ENCODE data around the gene FANCI. TPM values are rescaled to one million over a fixed set of nuclear protein-coding genes. Genes with fewer than 3 reads are reported as not detected.

The FANCI gene
- total RNA-seq, 1 experiment from 2014 or later: 112 TPM

DNA sequence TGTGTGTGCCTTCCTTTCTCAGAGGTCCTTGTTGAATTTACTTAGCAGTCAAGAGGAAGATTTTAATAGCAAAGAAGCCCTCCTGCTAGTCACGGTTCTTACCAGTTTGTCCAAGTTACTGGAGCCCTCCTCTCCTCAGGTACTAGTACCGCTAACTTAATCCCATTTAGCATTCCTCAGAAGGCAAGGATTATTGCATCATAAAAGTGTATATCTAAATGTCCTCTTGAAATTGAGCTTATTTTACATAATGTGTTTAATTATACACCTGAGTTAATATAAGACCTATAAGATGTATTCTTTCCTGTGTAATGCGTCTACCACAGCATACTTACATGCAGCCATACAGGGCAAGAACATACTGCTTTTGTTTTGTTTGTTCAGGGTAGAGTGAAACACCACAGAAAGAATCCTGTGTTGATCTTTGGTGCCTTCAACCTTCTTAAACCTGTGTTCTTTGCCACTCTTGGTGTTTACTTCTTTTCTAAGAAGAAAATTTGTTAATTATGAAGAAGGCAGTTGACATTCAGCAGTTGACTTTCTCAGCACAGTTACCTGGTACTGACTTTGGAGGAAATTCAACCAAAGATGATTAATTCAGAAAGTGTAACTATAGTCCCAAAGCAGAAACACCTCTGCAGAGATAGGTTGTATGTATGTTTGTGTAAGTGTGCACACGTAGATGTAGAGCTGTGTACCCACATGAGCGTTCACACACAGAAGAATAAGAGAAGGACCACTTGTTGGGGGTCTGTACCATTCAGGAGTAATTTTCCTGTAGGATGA is 57.7 kb downstream of the FANCI start:
- TF ChIP-seq CBX3 (IDR thresholded peaks at IDR 0.05; ENCODE audit: low read depth) (no peak), ELF1 (IDR thresholded peaks at IDR 0.05; ENCODE audit: borderline replicate concordance, low read depth) (no peak), FOSL1 (IDR thresholded peaks at IDR 0.05; ENCODE audit: low read depth) (no peak), CEBPB (IDR thresholded peaks at IDR 0.05; ENCODE audit: low read depth) (no peak), SRF (IDR thresholded peaks at IDR 0.05; ENCODE audit: low read depth) (no peak), RAD21 (IDR thresholded peaks at IDR 0.05; ENCODE audit: low read depth) (no peak), EZH2phosphoT487 (IDR thresholded peaks at IDR 0.05; ENCODE audit: borderline replicate concordance) (no peak), EZH2 (IDR thresholded peaks at IDR 0.05) (no peak), EGR1 (IDR thresholded peaks at IDR 0.05; ENCODE audit: low read depth) (no peak), SP1 (IDR thresholded peaks at IDR 0.05; ENCODE audit: low read depth) (no peak), POLR2A (IDR thresholded peaks at IDR 0.05; ENCODE audit: borderline replicate concordance, extremely low read depth, insufficient read depth, insufficient read length) (no peak)
- TF ChIP-seq, protein P1, sequence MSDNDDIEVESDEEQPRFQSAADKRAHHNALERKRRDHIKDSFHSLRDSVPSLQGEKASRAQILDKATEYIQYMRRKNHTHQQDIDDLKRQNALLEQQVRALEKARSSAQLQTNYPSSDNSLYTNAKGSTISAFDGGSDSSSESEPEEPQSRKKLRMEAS (IDR thresholded peaks at IDR 0.05): no peak
- TF ChIP-seq, protein P2, sequence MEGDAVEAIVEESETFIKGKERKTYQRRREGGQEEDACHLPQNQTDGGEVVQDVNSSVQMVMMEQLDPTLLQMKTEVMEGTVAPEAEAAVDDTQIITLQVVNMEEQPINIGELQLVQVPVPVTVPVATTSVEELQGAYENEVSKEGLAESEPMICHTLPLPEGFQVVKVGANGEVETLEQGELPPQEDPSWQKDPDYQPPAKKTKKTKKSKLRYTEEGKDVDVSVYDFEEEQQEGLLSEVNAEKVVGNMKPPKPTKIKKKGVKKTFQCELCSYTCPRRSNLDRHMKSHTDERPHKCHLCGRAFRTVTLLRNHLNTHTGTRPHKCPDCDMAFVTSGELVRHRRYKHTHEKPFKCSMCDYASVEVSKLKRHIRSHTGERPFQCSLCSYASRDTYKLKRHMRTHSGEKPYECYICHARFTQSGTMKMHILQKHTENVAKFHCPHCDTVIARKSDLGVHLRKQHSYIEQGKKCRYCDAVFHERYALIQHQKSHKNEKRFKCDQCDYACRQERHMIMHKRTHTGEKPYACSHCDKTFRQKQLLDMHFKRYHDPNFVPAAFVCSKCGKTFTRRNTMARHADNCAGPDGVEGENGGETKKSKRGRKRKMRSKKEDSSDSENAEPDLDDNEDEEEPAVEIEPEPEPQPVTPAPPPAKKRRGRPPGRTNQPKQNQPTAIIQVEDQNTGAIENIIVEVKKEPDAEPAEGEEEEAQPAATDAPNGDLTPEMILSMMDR (IDR thresholded peaks at IDR 0.05 in 2 of 3, conservative IDR thresholded peaks at IDR 0.05 in 1 of 3; ENCODE audit: borderline replicate concordance in 1 of 3, insufficient read depth in 1 of 3, low read depth in 2 of 3, low read length in 2 of 3): no peak
- TF ChIP-seq, protein P3, sequence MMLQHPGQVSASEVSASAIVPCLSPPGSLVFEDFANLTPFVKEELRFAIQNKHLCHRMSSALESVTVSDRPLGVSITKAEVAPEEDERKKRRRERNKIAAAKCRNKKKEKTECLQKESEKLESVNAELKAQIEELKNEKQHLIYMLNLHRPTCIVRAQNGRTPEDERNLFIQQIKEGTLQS (IDR thresholded peaks at IDR 0.05): no peak
- Histone ChIP-seq H3K36me3 (ENCODE audit: control insufficient read depth in 1 of 2, insufficient read depth in 2 of 2, low read length in 2 of 2) (peaks cover 29 to 48% of the 10 kb centered on the region in 2 experiments), H3K4me1 (ENCODE audit: control insufficient read depth in 1 of 2, insufficient read depth in 2 of 2, low read length in 2 of 2) (no peaks in the 10 kb centered on the region), H3K27me3 (ENCODE audit: insufficient read depth, low read length) (no peaks in the 10 kb centered on the region), H3K79me2 (ENCODE audit: insufficient read depth, low read length) (no peaks in the 10 kb centered on the region), H3K9ac (ENCODE audit: low read length) (no peak overlapping the region), H3K27ac (ENCODE audit: low read depth, low read length) (no peak overlapping the region), H3K4me3 (replicated peaks in 1 of 2; ENCODE audit: low read depth in 1 of 2, low read length in 2 of 2) (no peak overlapping the region), H3K9me2 (ENCODE audit: insufficient read depth) (no peaks in the 10 kb centered on the region), H3K9me3 (ENCODE audit: control insufficient read depth in 1 of 2, insufficient read depth in 1 of 2, low read depth in 1 of 2, low read length in 2 of 2) (no peaks in the 10 kb centered on the region), H3K4me2 (ENCODE audit: low read length) (no peak overlapping the region), H4K20me1 (ENCODE audit: insufficient read depth) (no peaks in the 10 kb centered on the region), H2AFZ (ENCODE audit: low read depth, low read length, poor library complexity, severe bottlenecking) (no peak overlapping the region)
- intact Hi-C loops (cut with micrococcal nuclease): no loop called here
- ATAC-seq (no peak), DNase-seq (ENCODE audit: low read depth, low spot score) (no peak)
- ChIA-PET POLR2A (no interaction called here), CTCF (interaction anchor here (4.2 kb wide), 1 partner anchor 95 kb away, joined by 60 read pairs; no protein-coding TSS in a partner anchor), RAD21 (ENCODE audit: low non-redundant PET in 1 of 2, low total read pairs in 2 of 2, uncharacterized antibody in 2 of 2, unreplicated experiment in 2 of 2) (no interaction called here)
- no TSS peak for BruUV-seq (replicated peaks)
